B cell (primary cell): ENCODE results near the gene FBXW4. TPM values are rescaled to one million over a fixed set of nuclear protein-coding genes. Genes with fewer than 3 reads are reported as not detected.

Experiments
- ATAC-seq: fragments of 200-7000 bp; cut with Tn5 transposase; one replicate; pipeline ENCODE4 v1.10.0; 2021; ENCODE audit warnings: low read depth, mild to moderate bottlenecking, moderate number of reproducible peaks, moderate library complexity
- CTCF ChIA-PET: fragments of 350-600 bp; sonication (Branson Sonifier 250); formaldehyde crosslinking; loops from one replicate; lab custom pipeline; 2021; ENCODE audit warnings: antibody characterized with exemption, inconsistent platforms; lab: Charles Lee
- POLR2A ChIA-PET: fragments of 350-600 bp; sonication (Branson Sonifier 250); formaldehyde crosslinking; loops from one replicate; lab custom pipeline; 2021; ENCODE audit warnings: antibody characterized with exemption; lab: Charles Lee
- DNase-seq: peaks from one replicate; pipeline ENCODE4 v3.0.0; 2013
- H2AFZ ChIP-seq: 2 replicates; pipeline ENCODE4 v1.6.1; 2012; ENCODE audit warnings: mild to moderate bottlenecking, low read depth, low read length; ENCODE audit not compliant: insufficient read depth, poor library complexity, severe bottlenecking
- H3K27ac ChIP-seq, 2 donors: 1 replicate in 1 of 2; 2 replicates in 1 of 2; pipeline ENCODE4 v1.5.1; 2012 to 2013; ENCODE audit warnings: low read length in 2 of 2, mild to moderate bottlenecking in 2 of 2, moderate library complexity in 1 of 2
- H3K27me3 ChIP-seq, 4 experiments: fragments of 200-600 bp in 1 of 4; sonication (generic) in 1 of 4; replicated peaks in 1 of 4; 1 replicate in 2 of 4; 2 replicates in 2 of 4; pipeline versions ENCODE4 v1.6.1 to v1.7.0; 2013 to 2016; ENCODE audit warnings: low read length in 3 of 4, mild to moderate bottlenecking in 2 of 4, mixed read lengths in 1 of 4, moderate library complexity in 1 of 4; ENCODE audit not compliant: insufficient read depth in 4 of 4, control insufficient read depth in 3 of 4; ENCODE audit errors: control extremely low read depth in 1 of 4
- H3K36me3 ChIP-seq, 2 experiments: replicated peaks in 1 of 2; 1 replicate in 1 of 2; 2 replicates in 1 of 2; pipeline versions ENCODE4 v1.6.1 to v1.7.1; 2013; ENCODE audit warnings: low read length in 1 of 2; ENCODE audit not compliant: insufficient read depth in 2 of 2, control insufficient read depth in 1 of 2; ENCODE audit errors: control extremely low read depth in 1 of 2, extremely low read depth in 1 of 2
- H3K4me1 ChIP-seq, 2 donors: fragments of 200-600 bp in 1 of 2; sonication (generic) in 1 of 2; 1 replicate in 1 of 2; 2 replicates in 1 of 2; pipeline versions ENCODE4 v1.5.1 to v1.6.1; 2013 to 2017; ENCODE audit warnings: low read length in 2 of 2; ENCODE audit not compliant: control insufficient read depth in 2 of 2, insufficient read depth in 2 of 2
- H3K4me2 ChIP-seq: replicated peaks from 2 replicates; pipeline ENCODE3; 2012; ENCODE audit warnings: mild to moderate bottlenecking, low read depth, low read length; ENCODE audit not compliant: poor library complexity, severe bottlenecking
- H3K4me3 ChIP-seq, 5 experiments: fragments of 200-600 bp in 1 of 5; sonication (generic) in 1 of 5; 1 replicate in 3 of 5; 2 replicates in 2 of 5; pipeline versions ENCODE4 v1.5.1 to v1.7.0; 2011 to 2016; ENCODE audit warnings: low read length in 4 of 5, mild to moderate bottlenecking in 4 of 5, low read depth in 2 of 5, control low read depth in 1 of 5, moderate library complexity in 1 of 5; ENCODE audit not compliant: insufficient read depth in 1 of 5; ENCODE audit errors: control extremely low read depth in 1 of 5, extremely low read depth in 1 of 5
- H3K79me2 ChIP-seq: fragments of 200-600 bp; sonication (generic); one replicate; pipeline ENCODE4 v1.6.0; 2016; ENCODE audit warnings: low read length; ENCODE audit not compliant: control insufficient read depth, insufficient read depth
- H3K9ac ChIP-seq: fragments of 200-600 bp; sonication (generic); 2 replicates; pipeline ENCODE4 v1.6.1; 2017; ENCODE audit warnings: mild to moderate bottlenecking, low read length, moderate library complexity
- H3K9me3 ChIP-seq, 3 donors: one replicate each; pipeline versions ENCODE4 v1.6.1 to v1.7.1; 2013; ENCODE audit warnings: low read length in 2 of 3; ENCODE audit not compliant: control insufficient read depth in 2 of 3, insufficient read depth in 1 of 3; ENCODE audit errors: control extremely low read depth in 1 of 3
- H4K20me1 ChIP-seq: 2 replicates; pipeline ENCODE4 v1.6.0; 2012; ENCODE audit warnings: mild to moderate bottlenecking, low read length; ENCODE audit not compliant: insufficient read depth, control insufficient read depth, poor library complexity, severe bottlenecking
- H3K27ac Mint-ChIP-seq: one replicate; pipeline ENCODE4 v1.8.0; 2021; ENCODE audit warnings: mixed read lengths
- H3K27me3 Mint-ChIP-seq: one replicate; pipeline ENCODE4 v1.8.0; 2021; ENCODE audit warnings: mixed read lengths
- H3K4me1 Mint-ChIP-seq: one replicate; pipeline ENCODE4 v1.8.0; 2021; ENCODE audit warnings: mixed read lengths
- H3K4me3 Mint-ChIP-seq: one replicate; pipeline ENCODE4 v1.8.0; 2021; ENCODE audit warnings: mixed read lengths
- H3K9me3 Mint-ChIP-seq: one replicate; pipeline ENCODE4 v1.8.0; 2022; ENCODE audit warnings: mixed read lengths; ENCODE audit not compliant: insufficient read depth
- CTCF ChIP-seq: fragments of 200-600 bp; IDR thresholded peaks from one replicate; pipeline ENCODE4 v1.8.0; 2022; ENCODE audit warnings: antibody characterized with exemption, mild to moderate bottlenecking
- EZH2 ChIP-seq: IDR thresholded peaks from 2 replicates; pipeline ENCODE4 v1.6.1; 2012; ENCODE audit warnings: borderline replicate concordance, low read depth, mild to moderate bottlenecking, moderate library complexity, low read length; ENCODE audit not compliant: insufficient read depth, poor library complexity, severe bottlenecking
- WGBS: methylation state at CpG from one replicate; pipeline ENCODE4 v1.1.5; 2013; ENCODE audit warnings: missing lambda C conversion rate; ENCODE audit not compliant: insufficient coverage; 5-methylcytosine and 5-hydroxymethylcytosine counted together
- intact Hi-C: fragments of 100-400 bp; cut with micrococcal nuclease; formaldehyde crosslinking; loops from one replicate; pipeline ENCODE4 v1.10.0; 2022
- polyA plus RNA-seq: library from polyadenylated mRNA; depleted of rRNA; stranded (reverse); fragments of >200 nt; gene quantifications from 2 replicates; pipeline ENCODE4 v1.2.3, GENCODE V29; 2012
- total RNA-seq, 2 donors: library from RNA; stranded (reverse); fragments of 120-200 nt in 1 of 2; gene quantifications; 1 replicate in 1 of 2; 2 replicates in 1 of 2; pipeline versions ENCODE4 v1.2.3 to v1.2.4, GENCODE V29; 2013 to 2022

FBXW4 gene
- total and polyA plus RNA-seq, 2 donors (not counting 1 experiment from before 2014, with no cell fraction given), result 72.9 to 99.6 TPM

GRCh38 chr10:101644002-101644401 is 51.0 kb downstream of the FBXW4 start:
- no peak overlapping the region for H3K27ac Mint-ChIP-seq
- Histone ChIP-seq H3K9ac (no peak overlapping the region), H3K27ac (no peak overlapping the region), H2AFZ (no peak overlapping the region), H3K79me2 (peaks cover 45% of the 10 kb centered on the region), H3K4me1 (no peaks in the 10 kb centered on the region), H3K36me3 (peaks cover 0 to 64% of the 10 kb centered on the region in 2 experiments), H3K4me3 (no peak overlapping the region), H3K9me3 (no peaks in the 10 kb centered on the region), H3K4me2 (no peak overlapping the region), H4K20me1 (peaks cover 46% of the 10 kb centered on the region), H3K27me3 (no peaks in the 10 kb centered on the region)
- WGBS, result 100% methylated on average over 1 of the region's 3 CpGs
- H3K4me3 Mint-ChIP-seq, result no peak overlapping the region
- ATAC-seq, result no peak
- POLR2A ChIA-PET, result no interaction called here
- no peak for TF ChIP-seq CTCF
- no peak for TF ChIP-seq EZH2
- no peaks in the 10 kb centered on the region for H3K27me3 Mint-ChIP-seq
- H3K4me1 Mint-ChIP-seq, result no peaks in the 10 kb centered on the region
- no peaks in the 10 kb centered on the region for H3K9me3 Mint-ChIP-seq
- intact Hi-C loops, result no loop called here
- CTCF ChIA-PET, result no interaction called here
- no peak for DNase-seq

GRCh38 chr10:101643546-101643945 is 51.4 kb downstream of the FBXW4 start:
- Histone ChIP-seq H3K27ac (no peak overlapping the region), H4K20me1 (peaks cover 42% of the 10 kb centered on the region), H3K9me3 (no peaks in the 10 kb centered on the region), H3K4me2 (no peak overlapping the region), H3K4me3 (no peak overlapping the region), H3K9ac (no peak overlapping the region), H3K79me2 (peaks cover 41% of the 10 kb centered on the region), H3K27me3 (no peaks in the 10 kb centered on the region), H3K36me3 (peaks cover 0 to 60% of the 10 kb centered on the region in 2 experiments), H3K4me1 (no peaks in the 10 kb centered on the region), H2AFZ (no peak overlapping the region)
- Mint-ChIP-seq H3K4me3 (no peak overlapping the region), H3K27me3 (no peaks in the 10 kb centered on the region), H3K27ac (no peak overlapping the region), H3K9me3 (no peaks in the 10 kb centered on the region), H3K4me1 (no peaks in the 10 kb centered on the region)
- TF ChIP-seq EZH2 (no peak), CTCF (no peak)
- intact Hi-C loops, result no loop called here
- ATAC-seq, result no peak
- no peak for DNase-seq
- POLR2A ChIA-PET, result no interaction called here
- 78% methylated on average over 1 of the region's 3 CpGs for WGBS
- CTCF ChIA-PET, result no interaction called here
